Endothelial cell of umbilical vein (primary cell): ENCODE data around the gene GNA12. TPM values are rescaled to one million over a fixed set of nuclear protein-coding genes. Genes with fewer than 3 reads are reported as not detected.

ENCODE experiments used
- BruUV-seq: library from RNA; stranded (reverse); fragments of 400-500 nt; replicated peaks from 2 replicates; lab custom pipeline; 2021; lab: Mats Ljungman, UMichigan
- CTCF ChIA-PET: fragments of 300-600, 350-600 bp; sonication (Branson Sonifier 250); formaldehyde crosslinking; loops from one replicate; lab custom pipeline; 2021; ENCODE audit warnings: antibody characterized with exemption, inconsistent platforms; lab: Charles Lee
- POLR2A ChIA-PET: fragments of 300-600, 350-600 bp; sonication (Branson Sonifier 250); formaldehyde crosslinking; loops from one replicate; lab custom pipeline; 2021; ENCODE audit warnings: antibody characterized with exemption, inconsistent platforms; lab: Charles Lee
- DNase-seq: peaks from one replicate; pipeline ENCODE4 v3.0.0-alpha.2; 2011; ENCODE audit warnings: low read depth, low spot score
- FAIRE-seq: peaks from 2 replicates; lab custom pipeline; 2011; peaks lifted over from hg19 to GRCh38; lab: Jason Lieb, UNC
- H2AFZ ChIP-seq: 2 replicates; pipeline ENCODE4 v1.6.0; 2012; ENCODE audit warnings: low read depth, low read length, control low read depth, inconsistent platforms
- H3K27ac ChIP-seq: 2 replicates; pipeline ENCODE4 v1.5.1; 2011; ENCODE audit warnings: low read depth, mild to moderate bottlenecking, control low read depth, low read length, moderate library complexity; ENCODE audit not compliant: insufficient read depth
- H3K27me3 ChIP-seq, 2 experiments: 2 replicates each; pipeline versions ENCODE4 v1.6.0 to v1.6.1; 2011; ENCODE audit warnings: low read length in 2 of 2, mixed read lengths in 1 of 2; ENCODE audit not compliant: control insufficient read depth in 2 of 2, insufficient read depth in 2 of 2
- H3K36me3 ChIP-seq, 2 experiments: 2 replicates in 1 of 2; 3 replicates in 1 of 2; pipeline ENCODE4 v1.5.1; 2011; ENCODE audit warnings: low read length in 2 of 2, mild to moderate bottlenecking in 1 of 2, moderate library complexity in 1 of 2; ENCODE audit not compliant: control insufficient read depth in 2 of 2, insufficient read depth in 2 of 2; ENCODE audit errors: extremely low read depth in 1 of 2
- H3K4me1 ChIP-seq: 3 replicates; pipeline ENCODE4 v1.5.1; 2011; ENCODE audit warnings: mild to moderate bottlenecking, low read length; ENCODE audit not compliant: control insufficient read depth, insufficient read depth; ENCODE audit errors: extremely low read depth
- H3K4me2 ChIP-seq: 2 replicates; pipeline ENCODE4 v1.6.1; 2011; ENCODE audit warnings: low read length, control low read depth, mixed read lengths; ENCODE audit not compliant: insufficient read depth
- H3K4me3 ChIP-seq, 3 experiments: fragments of 200-600 bp in 1 of 3; sonication (generic), shearing (Covaris generic) in 1 of 3; replicated peaks in 1 of 3; 2 replicates each; pipeline ENCODE4 v1.5.1; 2011 to 2016; ENCODE audit warnings: control low read depth in 3 of 3, low read length in 3 of 3, mild to moderate bottlenecking in 2 of 3, inconsistent platforms in 1 of 3, low read depth in 1 of 3, moderate library complexity in 1 of 3; ENCODE audit not compliant: insufficient read depth in 1 of 3
- H3K79me2 ChIP-seq: 2 replicates; pipeline ENCODE4 v1.6.0; 2012; ENCODE audit warnings: low read length, inconsistent platforms; ENCODE audit not compliant: control insufficient read depth, insufficient read depth
- H3K9ac ChIP-seq: replicated peaks from 2 replicates; pipeline ENCODE3; 2011; ENCODE audit warnings: low read length, control low read depth; ENCODE audit not compliant: insufficient read depth; ENCODE audit errors: extremely low read depth
- H3K9me1 ChIP-seq: replicated peaks from 3 replicates; pipeline ENCODE4 v1.6.0; 2011; ENCODE audit warnings: mild to moderate bottlenecking, low read length; ENCODE audit not compliant: control insufficient read depth, insufficient read depth; ENCODE audit errors: extremely low read depth
- H3K9me3 ChIP-seq: replicated peaks from 2 replicates; pipeline ENCODE4 v1.5.1; 2012; ENCODE audit warnings: low read length, inconsistent platforms; ENCODE audit not compliant: control insufficient read depth, insufficient read depth
- H4K20me1 ChIP-seq: replicated peaks from 2 replicates; pipeline ENCODE3; 2011; ENCODE audit warnings: mild to moderate bottlenecking, low read length; ENCODE audit not compliant: control insufficient read depth, insufficient read depth; ENCODE audit errors: extremely low read depth
- EZH2 ChIP-seq: IDR thresholded peaks from 2 replicates; pipeline ENCODE4 v1.6.1; 2012; ENCODE audit warnings: borderline replicate concordance, low read depth, mild to moderate bottlenecking, moderate library complexity, low read length, inconsistent platforms; ENCODE audit not compliant: severe bottlenecking
- FOS ChIP-seq: IDR thresholded peaks from 2 replicates; pipeline ENCODE4 v1.6.1; 2011; ENCODE audit warnings: mild to moderate bottlenecking, low read length, moderate library complexity, borderline replicate concordance; ENCODE audit not compliant: insufficient read depth
- GATA2 ChIP-seq: IDR thresholded peaks from 2 replicates; pipeline ENCODE4 v1.7.0; 2011; ENCODE audit warnings: low read depth, mild to moderate bottlenecking, moderate library complexity, mixed read lengths, low read length; ENCODE audit not compliant: insufficient read length, insufficient read depth
- JUN ChIP-seq: IDR thresholded peaks from 2 replicates; pipeline ENCODE4 v1.6.1; 2011; ENCODE audit warnings: borderline replicate concordance, low read depth; ENCODE audit not compliant: insufficient read length, insufficient read depth
- POLR2A ChIP-seq: IDR thresholded peaks from 2 replicates; pipeline ENCODE4 v1.6.1; 2012; ENCODE audit warnings: low read depth, mild to moderate bottlenecking, control low read depth, low read length
- POLR2AphosphoS5 ChIP-seq: IDR thresholded peaks from 2 replicates; pipeline ENCODE4 v1.6.1; 2012; ENCODE audit warnings: low read depth, mild to moderate bottlenecking, control low read depth, low read length, moderate library complexity; ENCODE audit not compliant: insufficient read depth
- dilution Hi-C: fragments of 300-500 bp; cut with MboI; formaldehyde crosslinking; loops from one replicate; pipeline ENCODE4 v1.15.0; 2019; ENCODE audit warnings: low sequenced_read_pairs; ENCODE audit not compliant: extremely low pct_ligation_motif_present
- intact Hi-C: fragments of 100-400 bp; cut with micrococcal nuclease; formaldehyde crosslinking; loops from one replicate; pipeline ENCODE4 v1.10.0; 2022
- polyA plus RNA-seq, 4 experiments: library from polyadenylated mRNA; depleted of rRNA in 3 of 4; stranded (reverse) in 3 of 4; unstranded in 1 of 4; fragments of >200 nt; gene quantifications; 2 replicates each; pipeline versions ENCODE4 v1.2.1 to v1.2.3, GENCODE V29; 2011 to 2012; ENCODE audit warnings: missing spikeins in 1 of 4
- total RNA-seq: library from RNA; stranded (reverse); gene quantifications from 2 replicates; pipeline ENCODE4 v1.2.3, GENCODE V29; 2021
- TF ChIP-seq, protein P1 (sequence below), 2 donors: IDR thresholded peaks; 1 replicate in 1 of 2; 2 replicates in 1 of 2; pipeline ENCODE4 v1.5.1; 2011; ENCODE audit warnings: low read length in 2 of 2, mild to moderate bottlenecking in 2 of 2, moderate library complexity in 2 of 2, control low read depth in 1 of 2, inconsistent platforms in 1 of 2, low read depth in 1 of 2; ENCODE audit not compliant: insufficient read depth in 1 of 2; ENCODE audit errors: extremely low read depth in 1 of 2
- TF ChIP-seq, protein P2 (sequence below): IDR thresholded peaks from 2 replicates; pipeline ENCODE4 v1.6.1; 2011; ENCODE audit not compliant: insufficient read depth, insufficient read length

The GNA12 gene
- total and polyA plus RNA-seq, 2 donors (not counting 3 experiments of a cell fraction or from before 2014, with no cell fraction given) = 63.0 to 75.1 TPM

DNA sequence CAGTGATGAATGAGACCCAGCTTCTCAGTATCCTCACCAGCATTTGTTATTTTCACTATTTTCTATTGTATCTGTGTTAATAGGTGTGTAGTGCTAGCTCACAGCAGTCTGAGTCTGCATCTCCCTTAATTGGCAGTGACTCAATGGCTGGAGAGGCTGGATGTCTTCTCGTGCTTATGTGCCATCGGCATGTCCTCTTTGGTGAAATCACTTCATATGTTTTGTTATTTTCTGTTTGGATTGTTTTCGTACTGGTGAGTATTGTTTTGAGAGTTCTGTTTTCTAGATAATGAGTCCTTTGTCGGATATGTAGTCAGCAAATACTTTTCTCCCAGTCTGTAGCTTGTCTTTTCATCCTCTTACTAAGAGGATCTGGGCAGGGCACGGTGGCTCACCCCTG, 90.0 kb downstream of the GNA12 start:
- POLR2A ChIA-PET = no interaction called here
- CTCF ChIA-PET = no interaction called here
- intact Hi-C loops (no loop called here), dilution Hi-C loops (no loop called here)
- H4K20me1 ChIP-seq = no peaks in the 10 kb centered on the region
- H3K4me1 ChIP-seq = peaks cover 21% of the 10 kb centered on the region
- no peaks in the 10 kb centered on the region for H3K36me3 ChIP-seq
- FAIRE-seq = no peak
- TF ChIP-seq, protein P1, sequence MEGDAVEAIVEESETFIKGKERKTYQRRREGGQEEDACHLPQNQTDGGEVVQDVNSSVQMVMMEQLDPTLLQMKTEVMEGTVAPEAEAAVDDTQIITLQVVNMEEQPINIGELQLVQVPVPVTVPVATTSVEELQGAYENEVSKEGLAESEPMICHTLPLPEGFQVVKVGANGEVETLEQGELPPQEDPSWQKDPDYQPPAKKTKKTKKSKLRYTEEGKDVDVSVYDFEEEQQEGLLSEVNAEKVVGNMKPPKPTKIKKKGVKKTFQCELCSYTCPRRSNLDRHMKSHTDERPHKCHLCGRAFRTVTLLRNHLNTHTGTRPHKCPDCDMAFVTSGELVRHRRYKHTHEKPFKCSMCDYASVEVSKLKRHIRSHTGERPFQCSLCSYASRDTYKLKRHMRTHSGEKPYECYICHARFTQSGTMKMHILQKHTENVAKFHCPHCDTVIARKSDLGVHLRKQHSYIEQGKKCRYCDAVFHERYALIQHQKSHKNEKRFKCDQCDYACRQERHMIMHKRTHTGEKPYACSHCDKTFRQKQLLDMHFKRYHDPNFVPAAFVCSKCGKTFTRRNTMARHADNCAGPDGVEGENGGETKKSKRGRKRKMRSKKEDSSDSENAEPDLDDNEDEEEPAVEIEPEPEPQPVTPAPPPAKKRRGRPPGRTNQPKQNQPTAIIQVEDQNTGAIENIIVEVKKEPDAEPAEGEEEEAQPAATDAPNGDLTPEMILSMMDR (IDR thresholded peaks at IDR 0.05; ENCODE audit: extremely low read depth in 1 of 2, insufficient read depth in 1 of 2, low read depth in 1 of 2, low read length in 2 of 2) = no peak
- TF ChIP-seq GATA2 (no peak), FOS (no peak), EZH2 (no peak), POLR2AphosphoS5 (no peak), POLR2A (no peak), JUN (no peak)
- TF ChIP-seq, protein P2, sequence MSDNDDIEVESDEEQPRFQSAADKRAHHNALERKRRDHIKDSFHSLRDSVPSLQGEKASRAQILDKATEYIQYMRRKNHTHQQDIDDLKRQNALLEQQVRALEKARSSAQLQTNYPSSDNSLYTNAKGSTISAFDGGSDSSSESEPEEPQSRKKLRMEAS = no peak
- no peaks in the 10 kb centered on the region for H3K9me1 ChIP-seq
- peaks cover 9% of the 10 kb centered on the region for H3K79me2 ChIP-seq
- no peaks in the 10 kb centered on the region for H3K27me3 ChIP-seq
- H3K9ac ChIP-seq = no peak overlapping the region
- H3K27ac ChIP-seq = no peak overlapping the region
- DNase-seq = no peak
- no peak overlapping the region for H3K4me3 ChIP-seq
- BruUV-seq = no TSS peak
- H2AFZ ChIP-seq = no peak overlapping the region
- no peaks in the 10 kb centered on the region for H3K9me3 ChIP-seq
- no peak overlapping the region for H3K4me2 ChIP-seq
